CD4-positive, alpha-beta T cell treated with Interleukin-12 subunit alpha and Interleukin-12 subunit beta, for 1 hour (primary cell): ENCODE data around the gene CHID1.

ENCODE experiments used
- DNase-seq: peaks from one replicate; pipeline ENCODE4 v3.0.0-alpha.2; 2020

CHID1 gene

GRCh38 chr11:907668-908067 is 2.9 kb downstream of the CHID1 start:
- no peak for DNase-seq

GRCh38 chr11:905952-906351 is 4.7 kb downstream of the CHID1 start:
- no peak for DNase-seq

GRCh38 chr11:904380-904779 is 6.2 kb downstream of the CHID1 start:
- DNase-seq, result no peak

GRCh38 chr11:901452-902061 is 9.1 kb downstream of the CHID1 start:
- no peak for DNase-seq

GRCh38 chr11:900545-900944 is 10.1 kb downstream of the CHID1 start:
- DNase-seq, result no peak

DNA sequence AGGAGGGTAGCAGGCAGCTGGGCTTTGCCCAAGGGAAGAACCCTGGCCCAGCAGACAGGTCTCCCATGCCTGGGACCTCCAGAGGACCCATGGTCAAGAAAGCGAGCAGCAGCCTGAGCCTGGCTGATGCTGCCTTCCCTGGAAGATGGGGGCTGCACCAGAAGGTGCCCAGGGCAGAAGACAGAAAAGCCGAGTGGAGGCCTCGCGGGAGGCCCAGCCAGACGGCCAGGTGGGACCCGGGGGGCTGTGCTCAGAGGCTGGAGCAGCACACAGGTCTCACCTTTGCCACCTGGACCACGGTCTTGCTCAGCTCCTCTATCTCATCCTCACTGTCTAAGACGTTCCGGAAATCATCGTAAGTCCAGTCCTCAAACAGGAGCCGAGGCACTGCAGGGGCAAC is 10.9 kb downstream of the CHID1 start:
- no peak for DNase-seq

DNA sequence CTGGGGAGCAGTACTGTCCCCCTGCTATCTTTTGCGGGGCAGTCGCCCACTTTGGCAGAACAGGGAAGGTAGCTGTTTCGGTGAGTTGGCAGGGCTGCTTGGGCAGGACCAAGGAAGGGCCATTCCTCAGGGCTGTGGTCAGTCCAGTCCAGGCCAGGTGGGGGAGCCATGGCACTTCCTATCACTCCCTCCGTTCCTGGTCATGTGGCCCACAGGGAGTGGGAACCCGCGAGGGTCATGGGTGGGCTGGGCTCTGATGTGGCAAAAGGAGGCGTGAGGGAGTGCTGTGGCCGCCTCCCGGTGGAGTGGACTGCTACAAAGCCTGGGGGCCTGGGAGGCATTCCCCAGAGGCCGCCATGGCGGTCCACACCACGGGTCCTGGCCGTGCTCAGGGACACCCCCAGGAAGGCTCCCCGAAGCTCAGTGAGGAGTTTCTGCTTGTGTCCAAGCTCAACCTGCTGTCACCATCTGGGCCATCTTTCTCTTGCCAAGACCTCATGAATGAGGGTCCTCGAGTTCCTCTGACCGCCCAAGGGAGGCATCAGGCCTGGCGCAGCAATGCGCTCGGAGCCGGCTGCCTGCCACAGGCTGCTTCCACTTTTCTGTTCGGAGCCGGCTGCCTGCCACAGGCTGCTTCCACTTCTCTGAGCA is 11.9 kb downstream of the CHID1 start:
- no peak for DNase-seq

GRCh38 chr11:898143-898511 is 12.5 kb downstream of the CHID1 start:
- no peak for DNase-seq

- DNase-seq, result no peak
These were observed 13.1 kb downstream of the CHID1 start for GRCh38 chr11:897253-898142.

DNA sequence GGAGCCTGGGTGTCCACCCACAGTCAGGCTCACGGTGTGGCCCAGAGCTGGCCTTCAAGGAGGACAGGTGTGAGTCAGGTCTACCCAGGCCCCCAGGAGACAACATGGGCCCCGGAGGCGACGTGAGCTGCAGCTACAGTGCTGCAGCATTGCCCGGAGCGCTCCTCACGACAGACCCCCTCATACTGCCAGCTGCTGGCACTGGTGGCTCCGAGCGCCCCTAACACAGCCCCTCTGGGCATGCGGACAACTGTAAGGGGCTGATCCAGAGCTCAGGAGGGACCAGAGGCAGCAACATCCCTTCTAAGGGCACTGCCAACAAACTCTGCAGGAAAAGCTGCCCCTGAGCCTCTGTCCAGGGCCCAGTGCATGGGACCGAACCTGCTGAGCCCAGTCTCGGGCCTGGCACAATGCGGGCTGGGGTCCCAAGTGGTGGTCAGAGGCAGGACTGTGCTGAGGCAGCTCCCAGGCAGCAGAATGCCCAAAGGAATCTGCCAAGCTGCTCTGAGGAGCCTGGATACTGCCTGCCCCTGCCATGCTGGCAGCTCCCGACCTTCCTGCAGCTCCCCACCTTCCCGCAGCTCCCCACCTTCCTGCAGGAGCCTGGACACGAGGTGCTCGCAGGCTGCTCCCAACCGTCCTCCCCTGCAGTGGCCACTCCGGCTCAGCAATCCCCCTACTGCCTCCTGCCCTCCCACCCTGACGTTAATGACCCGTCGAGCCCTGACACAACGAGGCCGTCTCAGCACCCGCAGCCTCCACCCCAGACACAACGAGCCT is 15.1 kb downstream of the CHID1 start:
- no peak for DNase-seq

DNA sequence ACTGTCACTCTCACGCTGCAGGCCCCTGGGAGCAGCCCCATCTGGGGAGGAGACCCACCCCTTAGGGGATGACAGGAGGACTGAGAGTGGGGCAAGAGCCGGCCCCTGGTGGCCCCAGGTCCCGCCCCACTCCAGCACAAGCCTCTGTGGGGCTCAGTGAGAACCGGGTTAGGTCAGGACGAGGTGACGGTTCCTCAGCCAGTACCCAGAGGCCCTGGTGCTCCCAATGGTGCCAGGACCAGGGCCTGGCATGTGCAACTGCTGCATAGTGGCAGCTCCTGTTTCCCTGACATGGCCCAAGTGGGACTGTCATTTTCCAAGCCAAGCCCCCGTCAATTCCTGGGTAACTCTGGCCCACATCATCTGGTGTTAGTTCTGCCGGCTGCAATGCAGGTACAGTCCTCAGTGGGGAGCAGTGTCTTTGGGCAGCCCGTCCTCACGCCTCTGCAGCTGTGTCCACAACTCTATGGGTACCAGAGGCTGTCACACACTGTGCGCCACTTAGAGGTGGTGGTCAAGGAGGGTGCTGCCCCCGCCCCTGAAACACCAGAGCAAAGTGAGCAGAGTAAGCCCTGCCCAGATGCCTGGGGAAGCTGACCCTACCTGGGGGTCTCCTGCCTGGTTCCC is 15.9 kb downstream of the CHID1 start:
- no peak for DNase-seq

- no peak for DNase-seq
These were observed 17.5 kb downstream of the CHID1 start for GRCh38 chr11:893008-893654.

DNA sequence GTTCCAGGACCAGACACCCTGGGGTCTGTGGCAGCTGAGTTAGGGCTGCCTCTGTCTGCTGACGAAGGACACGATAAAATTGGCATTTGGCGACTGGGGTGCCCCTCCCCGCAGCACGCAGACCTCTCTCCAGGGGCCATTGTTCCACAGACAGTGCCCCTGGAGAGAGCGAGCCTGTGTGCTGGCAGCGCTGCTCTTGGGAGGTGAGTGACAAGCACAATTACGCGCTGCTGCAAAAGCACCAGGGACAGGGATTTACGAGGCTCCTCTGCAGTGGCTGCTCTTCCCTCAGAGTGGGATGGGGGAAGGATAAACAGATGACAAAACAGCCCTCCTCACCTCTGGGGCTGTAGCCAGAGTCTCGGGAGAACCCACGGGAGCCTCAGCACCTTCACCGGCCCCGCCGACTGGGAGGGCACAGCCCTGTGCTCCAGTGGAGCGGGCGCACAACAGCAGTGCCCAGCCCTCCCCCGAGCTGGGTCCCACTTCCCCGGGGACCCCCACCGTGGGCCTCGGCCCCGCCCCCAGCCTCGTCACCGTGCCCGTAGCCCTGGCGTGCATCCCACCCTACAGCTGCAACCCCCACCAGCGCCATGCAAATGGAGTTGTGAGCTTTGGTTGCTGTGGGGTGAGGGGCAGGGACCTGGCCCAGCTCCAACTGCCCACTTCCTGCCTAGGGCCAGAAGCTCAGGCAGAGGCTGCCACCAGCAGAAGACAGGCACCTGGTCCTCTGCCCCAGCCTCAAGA is 19.6 kb downstream of the CHID1 start:
- no peak for DNase-seq

DNA sequence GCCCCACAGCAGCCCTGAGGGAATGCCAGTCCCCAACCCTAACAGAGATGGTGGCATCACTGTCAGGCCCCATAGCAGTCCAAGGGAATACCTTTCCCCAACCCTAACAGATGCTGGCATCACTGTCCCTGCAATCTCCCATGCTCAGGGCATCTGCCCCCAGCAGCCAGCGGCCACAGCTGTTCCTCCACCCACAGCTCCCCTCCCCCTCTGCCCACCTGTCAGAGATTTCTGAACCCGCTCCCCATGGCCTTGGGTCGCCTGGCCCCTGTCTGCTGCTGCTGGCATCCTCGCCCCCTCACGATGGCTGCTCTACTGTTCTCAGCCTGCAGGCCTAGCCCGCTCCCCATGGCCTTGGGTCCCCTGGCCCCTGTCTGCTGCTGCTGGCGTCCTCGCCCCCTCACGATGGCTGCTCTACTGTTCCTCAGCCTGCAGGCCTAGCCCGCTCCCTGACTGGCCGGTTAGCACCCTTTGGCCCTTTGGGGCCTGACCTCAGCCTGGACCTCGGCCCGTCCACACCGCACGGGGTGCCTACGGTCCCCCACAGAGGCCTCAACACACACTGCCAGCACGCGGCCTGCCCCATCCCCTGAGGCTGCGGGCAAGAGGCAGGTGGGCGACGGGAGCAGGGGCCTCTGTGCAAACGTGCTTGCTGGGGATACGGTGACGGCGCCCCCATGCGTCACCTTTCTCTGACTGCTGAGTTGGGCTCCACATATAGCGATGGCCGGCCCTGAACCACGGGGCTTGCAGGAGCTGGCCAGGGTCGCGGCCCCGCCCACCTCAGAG is 20.7 kb downstream of the CHID1 start:
- DNase-seq, result no peak

- DNase-seq, result no peak
These were observed 21.4 kb downstream of the CHID1 start for GRCh38 chr11:889257-889656.

- no peak for DNase-seq
These were observed 22.0 kb downstream of the CHID1 start for GRCh38 chr11:888310-889212.

DNA sequence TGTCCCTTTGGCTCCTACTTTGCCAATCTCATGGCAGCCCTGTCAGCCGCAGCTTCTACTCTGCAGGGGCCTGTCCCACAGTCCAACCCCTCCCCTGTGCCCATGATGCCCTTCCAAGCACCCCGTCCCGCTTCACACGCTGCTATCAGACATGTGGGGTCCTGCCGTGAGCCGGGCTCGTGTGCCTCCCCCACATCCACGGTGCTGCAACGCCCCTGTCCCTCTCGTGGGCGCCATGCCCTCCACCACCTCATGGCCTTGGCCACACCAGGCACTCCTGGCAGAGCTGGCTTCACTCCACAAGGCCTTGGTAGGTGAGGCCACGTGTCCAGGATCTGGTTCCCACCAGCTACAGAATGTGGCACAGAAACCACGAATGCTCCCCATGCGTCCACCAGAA is 23.0 kb downstream of the CHID1 start:
- no peak for DNase-seq

DNA sequence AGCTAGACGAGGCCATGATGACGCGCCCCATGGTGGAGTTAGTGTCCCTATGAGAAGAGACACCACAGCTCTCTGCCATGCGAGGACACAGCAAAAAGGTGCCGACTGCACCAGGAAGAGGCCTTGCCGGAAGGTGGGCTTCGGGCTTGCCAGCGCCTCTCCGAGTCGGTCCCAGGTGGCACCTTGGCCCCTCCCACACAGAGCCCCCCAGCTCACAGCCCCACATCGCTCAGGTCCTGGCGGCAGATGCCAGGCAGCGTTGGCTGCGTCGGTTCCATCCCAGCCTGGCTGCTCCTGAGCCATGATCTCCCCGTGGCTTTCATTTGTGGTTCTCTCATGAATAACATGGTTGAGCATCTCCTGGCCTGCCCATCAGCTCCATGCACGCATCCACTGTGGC is 24.0 kb downstream of the CHID1 start:
- DNase-seq, result no peak

GRCh38 chr11:884578-885070 is 26.0 kb downstream of the CHID1 start:
- DNase-seq, result no peak
